Spleen (tissue), 13 donors: ENCODE measurements around the gene SH3BP4. TPM values are rescaled to one million over a fixed set of nuclear protein-coding genes. Genes with fewer than 3 reads are reported as not detected.

Experiments used
- DNase-seq: peaks from one replicate; pipeline ENCODE4 v3.0.0-alpha.2; 2020
- H3K27ac ChIP-seq, 8 donors: fragments of 200-600 bp; sonication (generic) in 7 of 8; 1 replicate in 4 of 8; 2 replicates in 4 of 8; pipeline versions ENCODE4 v1.5.0 to v1.8.0; 2016 to 2021; ENCODE audit warnings: inconsistent platforms in 4 of 8, mild to moderate bottlenecking in 4 of 8, moderate library complexity in 1 of 8
- H3K27me3 ChIP-seq, 7 donors: fragments of 200-600 bp; sonication (generic) in 6 of 7; replicated peaks in 1 of 7; 1 replicate in 4 of 7; 2 replicates in 3 of 7; pipeline versions ENCODE4 v1.5.0 to v1.8.0; 2016 to 2021; ENCODE audit warnings: inconsistent platforms in 3 of 7, mild to moderate bottlenecking in 1 of 7
- H3K36me3 ChIP-seq, 6 donors: fragments of 200-600 bp; sonication (generic) in 5 of 6; 1 replicate in 4 of 6; 2 replicates in 2 of 6; pipeline versions ENCODE4 v1.5.0 to v1.8.0; 2016 to 2021; ENCODE audit warnings: inconsistent platforms in 2 of 6
- H3K4me1 ChIP-seq, 6 donors: fragments of 200-600 bp; sonication (generic) in 5 of 6; 1 replicate in 3 of 6; 2 replicates in 3 of 6; pipeline versions ENCODE4 v1.5.0 to v1.8.0; 2016 to 2021; ENCODE audit warnings: inconsistent platforms in 3 of 6
- H3K4me3 ChIP-seq, 8 donors: fragments of 200-600 bp; sonication (generic) in 7 of 8; 1 replicate in 4 of 8; 2 replicates in 4 of 8; pipeline versions ENCODE4 v1.5.0 to v1.8.0; 2016 to 2021; ENCODE audit warnings: inconsistent platforms in 4 of 8, mild to moderate bottlenecking in 4 of 8, moderate library complexity in 2 of 8
- H3K9me3 ChIP-seq, 8 donors: fragments of 200-600 bp; sonication (generic) in 7 of 8; 1 replicate in 4 of 8; 2 replicates in 4 of 8; pipeline versions ENCODE4 v1.5.0 to v1.8.0; 2016 to 2021; ENCODE audit warnings: inconsistent platforms in 4 of 8
- POLR2A ChIP-seq, 3 donors: fragments of 450-650 bp; IDR thresholded peaks; one replicate each; pipeline ENCODE4 v1.5.1; 2017; ENCODE audit warnings: antibody characterized with exemption in 3 of 3, mild to moderate bottlenecking in 1 of 3
- POLR2AphosphoS5 ChIP-seq, 3 donors: sonication (generic); formaldehyde crosslinking; IDR thresholded peaks; one replicate each; pipeline ENCODE4 v1.5.1; 2017; ENCODE audit warnings: antibody characterized with exemption in 3 of 3
- WGBS, 5 donors: extraction: QIAGEN DNeasy Blood & Tissue Kit in 3 of 5; methylation state at CpG; one replicate each; pipeline versions ENCODE4 v1.1.5 to v1.1.7; 2013 to 2018; 5-methylcytosine and 5-hydroxymethylcytosine counted together
- intact Hi-C: fragments of 100-400 bp; cut with DNase I; formaldehyde crosslinking; loops from one replicate; pipeline ENCODE4 v1.15.0; 2023; ENCODE audit warnings: low total_unique reads
- long read RNA-seq, 2 donors: transcript quantifications; one replicate each; lab custom pipeline, GENCODE V29; 2026
- polyA plus RNA-seq, 3 donors: library from polyadenylated mRNA; stranded (reverse); fragments of 200-250 nt; gene quantifications; one replicate each; pipeline ENCODE4 v1.2.1, GENCODE V29; 2013
- total RNA-seq, 7 donors: library from RNA; depleted of rRNA in 3 of 7; stranded (reverse); fragments of >200 nt in 3 of 7; fragmentation: NEBNext Ultra II Directional in 4 of 7; extraction: Animal tissue kit (Norgen Biotek cat#: 25700) in 4 of 7; gene quantifications; one replicate each; pipeline versions ENCODE4 v1.1.0 to v1.2.1, GENCODE V29; 2016 to 2021
- TF ChIP-seq, protein P1 (sequence below), 11 experiments: fragments of 200-600 bp in 7 of 11; fragments of 450-650 bp in 4 of 11; sonication (generic) in 4 of 11; IDR thresholded peaks in 8 of 11; conservative IDR thresholded peaks in 3 of 11; 1 replicate in 7 of 11; 2 replicates in 4 of 11; pipeline versions ENCODE4 v1.4.0 to v1.8.0; 2016 to 2021; ENCODE audit warnings: antibody characterized with exemption in 11 of 11, inconsistent platforms in 4 of 11, mild to moderate bottlenecking in 1 of 11
- donor health status: healthy with polysubstance abuse.
- donor health status: DM: no; HTN: no; CAD: no; lungs with moderate emphysema.
- donor health status: DM: no; HTN: no; CAD: no.
- donor health status: Bipolar disorder and iron deficiency.
- donor health status: healthy.
- donor health status: DM: no; HTN: no; CAD: no.
- donor health status: DM: yes; HTN: yes; CAD: no.

The SH3BP4 gene, protein sequence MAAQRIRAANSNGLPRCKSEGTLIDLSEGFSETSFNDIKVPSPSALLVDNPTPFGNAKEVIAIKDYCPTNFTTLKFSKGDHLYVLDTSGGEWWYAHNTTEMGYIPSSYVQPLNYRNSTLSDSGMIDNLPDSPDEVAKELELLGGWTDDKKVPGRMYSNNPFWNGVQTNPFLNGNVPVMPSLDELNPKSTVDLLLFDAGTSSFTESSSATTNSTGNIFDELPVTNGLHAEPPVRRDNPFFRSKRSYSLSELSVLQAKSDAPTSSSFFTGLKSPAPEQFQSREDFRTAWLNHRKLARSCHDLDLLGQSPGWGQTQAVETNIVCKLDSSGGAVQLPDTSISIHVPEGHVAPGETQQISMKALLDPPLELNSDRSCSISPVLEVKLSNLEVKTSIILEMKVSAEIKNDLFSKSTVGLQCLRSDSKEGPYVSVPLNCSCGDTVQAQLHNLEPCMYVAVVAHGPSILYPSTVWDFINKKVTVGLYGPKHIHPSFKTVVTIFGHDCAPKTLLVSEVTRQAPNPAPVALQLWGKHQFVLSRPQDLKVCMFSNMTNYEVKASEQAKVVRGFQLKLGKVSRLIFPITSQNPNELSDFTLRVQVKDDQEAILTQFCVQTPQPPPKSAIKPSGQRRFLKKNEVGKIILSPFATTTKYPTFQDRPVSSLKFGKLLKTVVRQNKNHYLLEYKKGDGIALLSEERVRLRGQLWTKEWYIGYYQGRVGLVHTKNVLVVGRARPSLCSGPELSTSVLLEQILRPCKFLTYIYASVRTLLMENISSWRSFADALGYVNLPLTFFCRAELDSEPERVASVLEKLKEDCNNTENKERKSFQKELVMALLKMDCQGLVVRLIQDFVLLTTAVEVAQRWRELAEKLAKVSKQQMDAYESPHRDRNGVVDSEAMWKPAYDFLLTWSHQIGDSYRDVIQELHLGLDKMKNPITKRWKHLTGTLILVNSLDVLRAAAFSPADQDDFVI
- total RNA-seq = 10 to 100 TPM; 10.2 to 21.0 (median 20.0) TPM
- polyA plus RNA-seq = 1 to 10 TPM; 2.3 to 3.7 (median 3.7) TPM
- long read RNA-seq, donor 1, partial matches to known transcripts = 0 of 1 reads
- long read RNA-seq, donor 1, other reads (novel, unspliced or antisense) = 0 of 1 reads
- long read RNA-seq, donor 2 = 0 reads

DNA sequence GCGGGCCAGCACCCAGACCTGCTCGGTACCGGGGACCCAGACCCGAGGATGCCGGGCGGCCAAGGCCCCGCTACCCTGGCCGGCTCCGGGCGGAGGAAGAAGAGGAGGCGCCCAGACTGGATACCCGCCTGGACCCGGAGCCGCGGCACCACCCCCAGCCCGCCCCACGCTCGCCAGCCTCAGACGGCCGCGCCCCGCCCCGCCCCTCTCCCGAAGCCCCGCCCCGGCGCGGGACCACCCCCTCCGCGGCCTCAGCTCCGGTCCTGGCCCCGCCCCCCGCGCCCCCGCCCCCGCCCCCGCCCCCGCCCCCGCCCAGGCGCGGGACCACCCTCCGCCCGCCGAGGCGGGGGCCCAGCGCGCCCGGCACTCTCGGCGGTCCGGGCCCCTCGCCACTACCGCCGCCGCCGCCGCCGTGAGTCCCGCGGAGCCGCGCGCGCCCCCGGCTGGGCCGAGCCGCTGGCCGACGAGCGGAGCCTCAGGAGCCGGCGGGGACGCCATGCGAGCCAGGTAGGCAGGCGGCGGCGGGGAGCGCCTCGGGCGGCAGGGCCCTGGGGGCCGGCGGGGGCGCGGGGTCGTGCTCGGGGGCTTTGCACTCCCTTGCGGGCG is at the start of gene SH3BP4:
Gene SH3BP4, plus strand, starts transcription at position 354 of the 606 bp plus-strand sequence. CDS start 82,986 bp downstream, outside the sequence.
- Histone ChIP-seq H3K9me3 (no peaks in the 10 kb centered on the region), H3K4me1 (peaks cover 4 to 43% (median 26%) of the 10 kb centered on the region in 6 donors), H3K27me3 (peaks cover 0 to 84% (median 27%) of the 10 kb centered on the region in 7 donors), H3K36me3 (no peaks in the 10 kb centered on the region), H3K4me3 (peak within 1 kb of the TSS; percentile 53 to 79 (median 60)), H3K27ac (peak within 1 kb of the TSS; percentile 35 to 83 (median 76))
- DNase-seq = peak; percentile 85
- TF ChIP-seq, protein P1, sequence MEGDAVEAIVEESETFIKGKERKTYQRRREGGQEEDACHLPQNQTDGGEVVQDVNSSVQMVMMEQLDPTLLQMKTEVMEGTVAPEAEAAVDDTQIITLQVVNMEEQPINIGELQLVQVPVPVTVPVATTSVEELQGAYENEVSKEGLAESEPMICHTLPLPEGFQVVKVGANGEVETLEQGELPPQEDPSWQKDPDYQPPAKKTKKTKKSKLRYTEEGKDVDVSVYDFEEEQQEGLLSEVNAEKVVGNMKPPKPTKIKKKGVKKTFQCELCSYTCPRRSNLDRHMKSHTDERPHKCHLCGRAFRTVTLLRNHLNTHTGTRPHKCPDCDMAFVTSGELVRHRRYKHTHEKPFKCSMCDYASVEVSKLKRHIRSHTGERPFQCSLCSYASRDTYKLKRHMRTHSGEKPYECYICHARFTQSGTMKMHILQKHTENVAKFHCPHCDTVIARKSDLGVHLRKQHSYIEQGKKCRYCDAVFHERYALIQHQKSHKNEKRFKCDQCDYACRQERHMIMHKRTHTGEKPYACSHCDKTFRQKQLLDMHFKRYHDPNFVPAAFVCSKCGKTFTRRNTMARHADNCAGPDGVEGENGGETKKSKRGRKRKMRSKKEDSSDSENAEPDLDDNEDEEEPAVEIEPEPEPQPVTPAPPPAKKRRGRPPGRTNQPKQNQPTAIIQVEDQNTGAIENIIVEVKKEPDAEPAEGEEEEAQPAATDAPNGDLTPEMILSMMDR (IDR thresholded peaks at IDR 0.05 in 8 of 11, conservative IDR thresholded peaks at IDR 0.05 in 3 of 11) = no peak
- no peak for TF ChIP-seq POLR2A (IDR thresholded peaks at IDR 0.05)
- peak in 2 of 3 donors; percentile 49 to 58 for TF ChIP-seq POLR2AphosphoS5 (IDR thresholded peaks at IDR 0.05)
- intact Hi-C loops = no loop called here
- 0 to 1% (median 1%) methylated on average over 10 to 88 of the region's 88 CpGs; no CpG with 5 or more reads in 1 of the 5 donors for WGBS, 5 donors

DNA sequence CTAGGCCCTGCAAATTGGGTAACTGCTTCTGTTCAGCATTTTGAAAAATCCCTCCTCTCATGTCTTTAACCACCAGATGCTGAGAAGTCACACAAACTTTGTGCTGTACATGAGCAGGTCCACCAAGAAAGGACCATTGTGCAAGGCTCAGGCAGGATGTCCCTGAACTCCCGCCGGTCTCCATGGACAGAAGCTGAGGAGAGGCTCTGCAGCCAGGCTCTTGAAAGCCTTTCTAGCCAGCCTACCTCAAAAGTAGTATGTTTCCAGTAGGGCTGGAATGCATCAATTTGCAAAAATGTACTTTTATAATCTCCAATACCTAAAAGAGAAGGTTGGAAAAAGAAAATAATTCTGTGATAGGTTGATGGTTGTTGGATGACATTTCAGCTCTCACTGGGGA is 47.0 kb upstream of the SH3BP4 start:
- no peaks in the 10 kb centered on the region for H3K9me3 ChIP-seq
- no peak overlapping the region for H3K27ac ChIP-seq
- no peak overlapping the region for H3K4me3 ChIP-seq
- H3K4me1 ChIP-seq = no peaks in the 10 kb centered on the region
- TF ChIP-seq, protein P1 (IDR thresholded peaks at IDR 0.05 in 8 of 11, conservative IDR thresholded peaks at IDR 0.05 in 3 of 11) = no peak
- TF ChIP-seq POLR2A (IDR thresholded peaks at IDR 0.05) (no peak), POLR2AphosphoS5 (IDR thresholded peaks at IDR 0.05) (no peak)
- intact Hi-C loops = no loop called here
- H3K27me3 ChIP-seq = no peaks in the 10 kb centered on the region
- no peak for DNase-seq
- no peaks in the 10 kb centered on the region for H3K36me3 ChIP-seq
- WGBS, 5 donors = 87 to 97% (median 95%) methylated on average over 2 of the region's 2 CpGs

DNA sequence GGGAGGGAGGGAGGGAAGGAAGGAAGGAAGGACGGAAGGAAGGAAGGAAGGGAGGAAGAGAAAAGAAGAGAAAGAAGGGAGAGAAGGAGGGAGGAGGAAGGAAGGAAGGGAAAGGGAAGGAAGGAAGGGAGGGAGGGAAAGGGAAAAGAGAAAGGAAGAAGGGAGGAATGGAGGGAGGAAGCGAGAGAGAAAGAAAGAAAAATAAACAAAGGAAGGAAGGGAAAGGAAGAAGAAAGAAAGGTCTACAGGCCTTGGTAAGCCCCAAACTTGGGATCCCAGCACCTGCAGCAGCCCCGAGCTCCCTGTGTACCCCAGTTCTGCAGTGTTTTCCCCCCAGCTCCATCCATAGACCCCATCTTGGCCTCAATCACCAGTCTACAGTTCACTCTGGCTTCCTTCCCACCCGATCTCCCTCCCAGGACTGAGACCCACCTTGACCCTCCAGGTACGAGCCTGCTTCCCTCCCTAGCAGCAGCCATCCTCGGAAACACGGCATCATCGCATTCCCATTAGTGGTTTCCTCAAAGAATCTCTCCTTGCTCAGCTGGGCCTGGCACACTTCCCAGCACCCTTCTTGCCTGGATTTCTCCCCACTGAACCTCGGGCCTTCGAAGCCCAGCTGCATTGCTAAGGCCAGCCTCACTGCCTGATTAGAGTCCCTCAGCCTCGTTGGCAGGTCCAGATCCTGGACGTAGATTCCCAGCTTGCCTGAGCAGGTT is 46.1 kb upstream of the SH3BP4 start:
- intact Hi-C loops = no loop called here

More for the DNA sequence above, 46.1 kb upstream of the SH3BP4 start:
- Histone ChIP-seq H3K9me3 (no peaks in the 10 kb centered on the region), H3K4me1 (no peaks in the 10 kb centered on the region), H3K36me3 (no peaks in the 10 kb centered on the region), H3K27me3 (no peaks in the 10 kb centered on the region), H3K4me3 (no peak overlapping the region), H3K27ac (no peak overlapping the region)
- 80 to 91% (median 86%) methylated on average over 12 of the region's 12 CpGs for WGBS, 5 donors
- TF ChIP-seq POLR2A (IDR thresholded peaks at IDR 0.05) (no peak), POLR2AphosphoS5 (IDR thresholded peaks at IDR 0.05) (no peak)
- TF ChIP-seq, protein P1 (IDR thresholded peaks at IDR 0.05 in 8 of 11, conservative IDR thresholded peaks at IDR 0.05 in 3 of 11) = no peak
- no peak for DNase-seq
